Measurements from ENCODE around the gene RRP36. TPM values are rescaled to one million over a fixed set of nuclear protein-coding genes. Genes with fewer than 3 reads are reported as not detected.
A peak's percentile ranks its signal among the peaks of the same experiment; 100 is the strongest.
"Not testable (repeated sequence)": the region's sequence is repeated elsewhere in the genome, so short reads cannot be mapped to it uniquely, and the experiment has no call there.

The RRP36 gene
- total RNA-seq, 4 donors from 2014 or later, result 39.2 to 75.9 (median 50.4) TPM

GRCh38 chr6:42996513-42996912 is 24.9 kb upstream of the RRP36 start:
- TF ChIP-seq POLR2A (IDR thresholded peaks at IDR 0.05), result peak; percentile 26 to 80
- peak in 1 of 6 experiments; percentile 12 for TF ChIP-seq CTCF (IDR thresholded peaks at IDR 0.05)
- peak overlapping the region in 1 of 4 donors; percentile 65 for H3K27ac ChIP-seq
- no peak for DNase-seq
- peaks cover 0 to 11% (median 0%) of the 10 kb centered on the region in 4 donors for H3K4me1 ChIP-seq
- no peaks in the 10 kb centered on the region for H3K27me3 ChIP-seq
- H3K36me3 ChIP-seq, result peaks cover 0 to 31% (median 0%) of the 10 kb centered on the region in 3 donors
- no peaks in the 10 kb centered on the region for H3K9me3 ChIP-seq
- H3K4me3 ChIP-seq, result no peak overlapping the region

- H3K9me3 ChIP-seq, H3K27ac ChIP-seq, H3K4me3 ChIP-seq, DNase-seq, H3K27me3 ChIP-seq: not testable (repeated sequence)
- Histone ChIP-seq H3K4me1 (peaks cover 0 to 11% (median 0%) of the 10 kb centered on the region in 4 donors), H3K36me3 (peaks cover 0 to 36% (median 0%) of the 10 kb centered on the region in 3 donors)
Observed at GRCh38 chr6:42998205-42998604, 23.2 kb upstream of the RRP36 start.

GRCh38 chr6:43001843-43002242 is 19.6 kb upstream of the RRP36 start:
- no peak for DNase-seq
- Histone ChIP-seq H3K27ac (no peak overlapping the region), H3K4me1 (peaks cover 0 to 9% (median 0%) of the 10 kb centered on the region in 4 donors), H3K27me3 (no peaks in the 10 kb centered on the region), H3K9me3 (no peaks in the 10 kb centered on the region), H3K4me3 (no peak overlapping the region), H3K36me3 (peaks cover 0 to 48% (median 0%) of the 10 kb centered on the region in 3 donors)
- no peak for TF ChIP-seq POLR2A (IDR thresholded peaks at IDR 0.05)
- no peak for TF ChIP-seq CTCF (IDR thresholded peaks at IDR 0.05)

- H3K4me1 ChIP-seq, result no peaks in the 10 kb centered on the region
- H3K27me3 ChIP-seq, result no peaks in the 10 kb centered on the region
- no peak for DNase-seq
- no peak overlapping the region for H3K4me3 ChIP-seq
- H3K27ac ChIP-seq, result no peak overlapping the region
- peaks cover 0 to 73% (median 0%) of the 10 kb centered on the region in 3 donors for H3K36me3 ChIP-seq
- no peak for TF ChIP-seq POLR2A (IDR thresholded peaks at IDR 0.05)
- TF ChIP-seq CTCF (IDR thresholded peaks at IDR 0.05), result no peak
- H3K9me3 ChIP-seq, result no peaks in the 10 kb centered on the region
Observed at GRCh38 chr6:43005844-43006243, 15.6 kb upstream of the RRP36 start.

GRCh38 chr6:43006251-43006650 is 15.2 kb upstream of the RRP36 start:
- Histone ChIP-seq H3K27me3 (no peaks in the 10 kb centered on the region), H3K4me3 (no peak overlapping the region), H3K27ac (no peak overlapping the region), H3K9me3 (no peaks in the 10 kb centered on the region), H3K36me3 (peaks cover 0 to 75% (median 0%) of the 10 kb centered on the region in 3 donors), H3K4me1 (no peaks in the 10 kb centered on the region)
- no peak for DNase-seq
- TF ChIP-seq CTCF (IDR thresholded peaks at IDR 0.05) (no peak), POLR2A (IDR thresholded peaks at IDR 0.05) (no peak)

GRCh38 chr6:43007126-43007525 is 14.3 kb upstream of the RRP36 start:
- Histone ChIP-seq H3K9me3 (no peaks in the 10 kb centered on the region), H3K27ac (no peak overlapping the region), H3K4me3 (no peak overlapping the region), H3K36me3 (peaks cover 0 to 77% (median 0%) of the 10 kb centered on the region in 3 donors), H3K4me1 (no peaks in the 10 kb centered on the region), H3K27me3 (no peaks in the 10 kb centered on the region)
- TF ChIP-seq CTCF (IDR thresholded peaks at IDR 0.05), result no peak
- TF ChIP-seq POLR2A (IDR thresholded peaks at IDR 0.05), result no peak
- no peak for DNase-seq
